ENCODE data around the gene ALAS1.

ALAS1 gene

GRCh38 chr3:52249683-52250082 is 51.7 kb downstream of the ALAS1 start:
- no peak for DNase-seq (ENCODE audit: low read depth)

- DNase-seq (ENCODE audit: low read depth), result no peak
Observed at GRCh38 chr3:52250122-52250521, 52.2 kb downstream of the ALAS1 start.

GRCh38 chr3:52253314-52254304 is 55.6 kb downstream of the ALAS1 start:
- no peak for DNase-seq (ENCODE audit: low read depth)

- DNase-seq (ENCODE audit: low read depth), result no peak
Observed at GRCh38 chr3:52254608-52255007, 56.6 kb downstream of the ALAS1 start.

GRCh38 chr3:52256159-52256558 is 58.2 kb downstream of the ALAS1 start:
- DNase-seq (ENCODE audit: low read depth), result no peak

GRCh38 chr3:52256622-52257021 is 58.7 kb downstream of the ALAS1 start:
- DNase-seq (ENCODE audit: low read depth), result no peak

- DNase-seq (ENCODE audit: low read depth), result no peak
Observed at GRCh38 chr3:52257911-52258310, 60.0 kb downstream of the ALAS1 start.

- DNase-seq (ENCODE audit: low read depth), result no peak
Observed at GRCh38 chr3:52259035-52259434, 61.1 kb downstream of the ALAS1 start.

- DNase-seq (ENCODE audit: low read depth), result no peak
Observed at GRCh38 chr3:52259448-52259847, 61.5 kb downstream of the ALAS1 start.

GRCh38 chr3:52262447-52262846 is 64.5 kb downstream of the ALAS1 start:
- DNase-seq (ENCODE audit: low read depth), result no peak

All from EH (cell line).